H9 (cell line): Measurements from ENCODE around the gene SOBP. TPM values are rescaled to one million over a fixed set of nuclear protein-coding genes. Genes with fewer than 3 reads are reported as not detected.

Experiments used
- DNase-seq: peaks from one replicate; pipeline ENCODE4 v3.0.0-alpha.2; 2017
- H2AFZ ChIP-seq: one replicate; pipeline ENCODE4 v1.6.1; 2013; ENCODE audit warnings: mild to moderate bottlenecking, low read length, control low read depth, moderate library complexity
- H2AK5ac ChIP-seq: 2 replicates; pipeline ENCODE4 v1.6.1; 2013; ENCODE audit warnings: low read length, control low read depth, mixed read lengths; ENCODE audit not compliant: insufficient read length
- H2BK120ac ChIP-seq: one replicate; pipeline ENCODE4 v1.6.1; 2013; ENCODE audit warnings: low read depth, mild to moderate bottlenecking, low read length, control low read depth, inconsistent platforms; ENCODE audit not compliant: poor library complexity, severe bottlenecking
- H2BK12ac ChIP-seq: 2 replicates; pipeline ENCODE4 v1.6.1; 2013; ENCODE audit warnings: low read length, control low read depth, mixed read lengths, low read depth; ENCODE audit not compliant: insufficient read length
- H2BK15ac ChIP-seq: 2 replicates; pipeline ENCODE4 v1.6.1; 2013; ENCODE audit warnings: low read depth, low read length, control low read depth
- H2BK20ac ChIP-seq: one replicate; pipeline ENCODE4 v1.6.1; 2013; ENCODE audit warnings: low read depth, mild to moderate bottlenecking, low read length, control low read depth, inconsistent platforms; ENCODE audit not compliant: poor library complexity, severe bottlenecking
- H2BK5ac ChIP-seq: 2 replicates; pipeline ENCODE4 v1.6.1; 2013; ENCODE audit warnings: low read length, control low read depth, mixed read lengths; ENCODE audit not compliant: insufficient read length
- H3K14ac ChIP-seq: 2 replicates; pipeline ENCODE4 v1.6.1; 2013; ENCODE audit warnings: low read length, control low read depth; ENCODE audit not compliant: insufficient read depth
- H3K18ac ChIP-seq: 2 replicates; pipeline ENCODE4 v1.6.1; 2013; ENCODE audit warnings: low read depth, mild to moderate bottlenecking, mixed read lengths, low read length, control low read depth; ENCODE audit not compliant: insufficient read length
- H3K23ac ChIP-seq: 2 replicates; pipeline ENCODE4 v1.6.1; 2013; ENCODE audit warnings: low read length, control low read depth, mixed read lengths, low read depth; ENCODE audit not compliant: insufficient read length
- H3K23me2 ChIP-seq: 2 replicates; pipeline ENCODE4 v1.6.1; 2013; ENCODE audit warnings: low read depth, mild to moderate bottlenecking, mixed read lengths, low read length, control low read depth; ENCODE audit not compliant: insufficient read length, poor library complexity, severe bottlenecking
- H3K27ac ChIP-seq: 2 replicates; pipeline ENCODE4 v1.5.1; 2013; ENCODE audit warnings: low read length, control low read depth, mixed read lengths, low read depth; ENCODE audit not compliant: insufficient read length
- H3K27me3 ChIP-seq: 2 replicates; pipeline ENCODE4 v1.6.1; 2013; ENCODE audit warnings: low read length, control low read depth, inconsistent platforms; ENCODE audit not compliant: insufficient read depth
- H3K4ac ChIP-seq: 2 replicates; pipeline ENCODE4 v1.6.1; 2013; ENCODE audit warnings: low read depth, mild to moderate bottlenecking, control low read depth, inconsistent platforms, low read length, moderate library complexity
- H3K4me1 ChIP-seq: 2 replicates; pipeline ENCODE4 v1.6.1; 2013; ENCODE audit warnings: low read length, control low read depth, inconsistent platforms; ENCODE audit not compliant: insufficient read depth
- H3K4me2 ChIP-seq: 2 replicates; pipeline ENCODE4 v1.6.1; 2013; ENCODE audit warnings: low read length, control low read depth, mixed read lengths; ENCODE audit not compliant: insufficient read length, insufficient read depth
- H3K56ac ChIP-seq: 2 replicates; pipeline ENCODE4 v1.6.1; 2013; ENCODE audit warnings: low read depth, mild to moderate bottlenecking, mixed read lengths, low read length, control low read depth; ENCODE audit not compliant: insufficient read length
- H3K79me1 ChIP-seq: 2 replicates; pipeline ENCODE4 v1.6.1; 2013; ENCODE audit warnings: low read depth, mild to moderate bottlenecking, moderate library complexity, low read length, control low read depth, inconsistent platforms; ENCODE audit not compliant: insufficient read depth, poor library complexity, severe bottlenecking
- H3K79me2 ChIP-seq: 2 replicates; pipeline ENCODE4 v1.6.1; 2013; ENCODE audit warnings: low read length, control low read depth, inconsistent platforms; ENCODE audit not compliant: insufficient read depth
- H3K9ac ChIP-seq: 2 replicates; pipeline ENCODE4 v1.6.1; 2013; ENCODE audit warnings: low read length, control low read depth, mixed read lengths; ENCODE audit not compliant: insufficient read length; ENCODE audit errors: extremely low read depth
- H3K9me3 ChIP-seq: one replicate; pipeline ENCODE4 v1.6.1; 2013; ENCODE audit warnings: low read depth, low read length, inconsistent platforms; ENCODE audit not compliant: control insufficient read depth
- H3T11ph ChIP-seq: one replicate; pipeline ENCODE4 v1.6.1; 2013; ENCODE audit warnings: mild to moderate bottlenecking, low read length, control low read depth, inconsistent platforms
- H4K20me1 ChIP-seq: one replicate; pipeline ENCODE4 v1.6.1; 2013; ENCODE audit not compliant: control insufficient read depth, insufficient read length, insufficient read depth
- H4K5ac ChIP-seq: 2 replicates; pipeline ENCODE4 v1.6.1; 2013; ENCODE audit warnings: low read depth, mild to moderate bottlenecking, mixed read lengths, low read length, control low read depth; ENCODE audit not compliant: insufficient read length
- H4K8ac ChIP-seq: replicated peaks from 2 replicates; pipeline ENCODE4 v1.6.1; 2013; ENCODE audit warnings: low read length, control low read depth, mixed read lengths, low read depth; ENCODE audit not compliant: insufficient read length
- H4K91ac ChIP-seq: 2 replicates; pipeline ENCODE4 v1.6.1; 2013; ENCODE audit warnings: low read depth, mild to moderate bottlenecking, moderate library complexity, mixed read lengths, low read length, control low read depth; ENCODE audit not compliant: insufficient read length
- H3K27ac Mint-ChIP-seq, 3 experiments: 2 replicates in 2 of 3; 3 replicates in 1 of 3; pipeline ENCODE4 v1.8.0; 2020 to 2021; ENCODE audit warnings: mixed read lengths in 3 of 3, mild to moderate bottlenecking in 1 of 3, moderate library complexity in 1 of 3
- H3K27me3 Mint-ChIP-seq: 2 replicates; pipeline ENCODE4 v1.8.0; 2021; ENCODE audit warnings: low read depth, mild to moderate bottlenecking, moderate library complexity, mixed read lengths
- H3K36me3 Mint-ChIP-seq, 3 experiments: 2 replicates in 2 of 3; 3 replicates in 1 of 3; pipeline ENCODE4 v1.8.0; 2020 to 2021; ENCODE audit warnings: low read depth in 3 of 3, mixed read lengths in 3 of 3; ENCODE audit not compliant: insufficient read depth in 1 of 3
- H3K4me1 Mint-ChIP-seq, 2 experiments: 2 replicates each; pipeline ENCODE4 v1.8.0; 2020; ENCODE audit warnings: mixed read lengths in 2 of 2
- H3K4me3 Mint-ChIP-seq, 2 experiments: 2 replicates in 1 of 2; 3 replicates in 1 of 2; pipeline ENCODE4 v1.8.0; 2020 to 2021; ENCODE audit warnings: mild to moderate bottlenecking in 2 of 2, mixed read lengths in 2 of 2, moderate library complexity in 1 of 2
- H3K9me3 Mint-ChIP-seq, 2 experiments: 2 replicates in 1 of 2; 3 replicates in 1 of 2; pipeline ENCODE4 v1.8.0; 2020; ENCODE audit warnings: mild to moderate bottlenecking in 2 of 2, mixed read lengths in 2 of 2, moderate library complexity in 1 of 2
- WGBS: extraction: QIAGEN DNeasy Blood & Tissue Kit; methylation state at CpG from one replicate; pipeline ENCODE4 v1.1.7; 2013; ENCODE audit warnings: missing lambda C conversion rate, low lambda C conversion rate, mixed read lengths; ENCODE audit not compliant: insufficient read length; ENCODE audit errors: extremely low coverage; 5-methylcytosine and 5-hydroxymethylcytosine counted together
- total RNA-seq: library from RNA; stranded (reverse); gene quantifications from 2 replicates; pipeline ENCODE4 v1.2.1, GENCODE V29; 2021
- TF ChIP-seq, protein P1 (sequence below): fragments of 200-600 bp; sonication (generic); conservative IDR thresholded peaks from 3 replicates; pipeline ENCODE4 v1.8.0; 2021; ENCODE audit warnings: antibody characterized with exemption, mild to moderate bottlenecking

The SOBP gene
- total RNA-seq, 1 experiment from 2014 or later: 4.3 TPM

- Mint-ChIP-seq H3K27me3 (no peaks in the 10 kb centered on the region; the same call in 1 of the 2 replicates), H3K4me3 (no peak overlapping the region), H3K27ac (no peak overlapping the region; a peak in 1 of 7 replicates), H3K36me3 (peaks cover 8 to 10% (median 9%) of the 10 kb centered on the region in 3 experiments), H3K4me1 (0 out of 4 replicates have a peak, but pooled peaks cover 0 to 3% of the 10 kb centered on the region in 2 experiments), H3K9me3 (peaks cover 4 to 7% of the 10 kb centered on the region in 2 experiments)
- no peaks in the 10 kb centered on the region for H3K79me1 ChIP-seq
- no peak overlapping the region for H3K56ac ChIP-seq
- H2AFZ ChIP-seq: no peak overlapping the region
- no peak overlapping the region for H3T11ph ChIP-seq
- no peaks in the 10 kb centered on the region for H3K27me3 ChIP-seq
- no peak overlapping the region for H2BK15ac ChIP-seq
- no peak overlapping the region for H3K27ac ChIP-seq
- no peak for DNase-seq
- H2BK12ac ChIP-seq: no peak overlapping the region
- H2BK20ac ChIP-seq: no peak overlapping the region
- no peak overlapping the region for H2BK5ac ChIP-seq
- H3K79me2 ChIP-seq: no peaks in the 10 kb centered on the region; the same call in 1 of the 2 replicates
- no peak overlapping the region for H2BK120ac ChIP-seq
- TF ChIP-seq, protein P1, sequence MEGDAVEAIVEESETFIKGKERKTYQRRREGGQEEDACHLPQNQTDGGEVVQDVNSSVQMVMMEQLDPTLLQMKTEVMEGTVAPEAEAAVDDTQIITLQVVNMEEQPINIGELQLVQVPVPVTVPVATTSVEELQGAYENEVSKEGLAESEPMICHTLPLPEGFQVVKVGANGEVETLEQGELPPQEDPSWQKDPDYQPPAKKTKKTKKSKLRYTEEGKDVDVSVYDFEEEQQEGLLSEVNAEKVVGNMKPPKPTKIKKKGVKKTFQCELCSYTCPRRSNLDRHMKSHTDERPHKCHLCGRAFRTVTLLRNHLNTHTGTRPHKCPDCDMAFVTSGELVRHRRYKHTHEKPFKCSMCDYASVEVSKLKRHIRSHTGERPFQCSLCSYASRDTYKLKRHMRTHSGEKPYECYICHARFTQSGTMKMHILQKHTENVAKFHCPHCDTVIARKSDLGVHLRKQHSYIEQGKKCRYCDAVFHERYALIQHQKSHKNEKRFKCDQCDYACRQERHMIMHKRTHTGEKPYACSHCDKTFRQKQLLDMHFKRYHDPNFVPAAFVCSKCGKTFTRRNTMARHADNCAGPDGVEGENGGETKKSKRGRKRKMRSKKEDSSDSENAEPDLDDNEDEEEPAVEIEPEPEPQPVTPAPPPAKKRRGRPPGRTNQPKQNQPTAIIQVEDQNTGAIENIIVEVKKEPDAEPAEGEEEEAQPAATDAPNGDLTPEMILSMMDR: no peak
- no CpG with 5 or more reads among the region's 1 CpG for WGBS
- H4K5ac ChIP-seq: no peak overlapping the region
- H4K8ac ChIP-seq: no peak overlapping the region
- H3K14ac ChIP-seq: no peak overlapping the region
- no peak overlapping the region for H2AK5ac ChIP-seq
- no peak overlapping the region for H4K91ac ChIP-seq
- no peaks in the 10 kb centered on the region for H3K4me1 ChIP-seq
- no peaks in the 10 kb centered on the region for H3K9me3 ChIP-seq
- no peak overlapping the region for H3K4me2 ChIP-seq
- no peak overlapping the region for H3K18ac ChIP-seq
- H3K4ac ChIP-seq: no peak overlapping the region
- H3K9ac ChIP-seq: no peak overlapping the region
- no peaks in the 10 kb centered on the region for H4K20me1 ChIP-seq
- H3K23ac ChIP-seq: no peak overlapping the region
- no peaks in the 10 kb centered on the region for H3K23me2 ChIP-seq
These were observed 48.2 kb upstream of the SOBP start for GRCh38 chr6:107441682-107442081.
